Fibroblast of lung (primary cell): ENCODE results near the gene XCR1.

Experiments used
- EZH2 ChIP-seq: IDR thresholded peaks from 2 replicates; pipeline ENCODE4 v1.5.1; 2012; ENCODE audit warnings: low read length, control low read depth, mild to moderate bottlenecking; ENCODE audit errors: missing control alignments
- TF ChIP-seq, protein P1 (sequence below), 2 donors: IDR thresholded peaks in 1 of 2; conservative IDR thresholded peaks in 1 of 2; 1 replicate in 1 of 2; 2 replicates in 1 of 2; pipeline ENCODE4 v1.5.1; 2011 to 2012; ENCODE audit warnings: low read length in 2 of 2, control low read depth in 1 of 2, inconsistent platforms in 1 of 2, low read depth in 1 of 2, mild to moderate bottlenecking in 1 of 2

DNA sequence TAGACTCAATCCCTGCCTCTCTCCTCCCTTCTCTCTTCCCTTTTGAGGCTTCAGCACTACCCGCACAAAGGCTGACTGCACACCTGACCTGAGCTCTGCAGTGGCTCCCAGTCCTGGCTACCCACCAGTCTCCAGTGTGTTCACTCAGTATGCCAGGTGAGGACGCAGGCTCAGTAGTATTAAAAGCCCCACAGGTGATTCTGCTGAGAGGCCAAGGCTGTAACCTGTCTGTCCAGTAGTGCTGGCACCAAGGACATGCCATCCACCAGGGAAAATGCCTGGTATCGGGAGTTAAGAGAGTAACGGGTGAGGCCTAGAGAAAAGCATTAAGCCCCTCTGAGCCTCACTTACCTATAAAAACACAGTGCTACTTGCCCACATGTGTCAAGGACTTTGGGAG is 52.6 kb downstream of the XCR1 start:
- TF ChIP-seq, protein P1, sequence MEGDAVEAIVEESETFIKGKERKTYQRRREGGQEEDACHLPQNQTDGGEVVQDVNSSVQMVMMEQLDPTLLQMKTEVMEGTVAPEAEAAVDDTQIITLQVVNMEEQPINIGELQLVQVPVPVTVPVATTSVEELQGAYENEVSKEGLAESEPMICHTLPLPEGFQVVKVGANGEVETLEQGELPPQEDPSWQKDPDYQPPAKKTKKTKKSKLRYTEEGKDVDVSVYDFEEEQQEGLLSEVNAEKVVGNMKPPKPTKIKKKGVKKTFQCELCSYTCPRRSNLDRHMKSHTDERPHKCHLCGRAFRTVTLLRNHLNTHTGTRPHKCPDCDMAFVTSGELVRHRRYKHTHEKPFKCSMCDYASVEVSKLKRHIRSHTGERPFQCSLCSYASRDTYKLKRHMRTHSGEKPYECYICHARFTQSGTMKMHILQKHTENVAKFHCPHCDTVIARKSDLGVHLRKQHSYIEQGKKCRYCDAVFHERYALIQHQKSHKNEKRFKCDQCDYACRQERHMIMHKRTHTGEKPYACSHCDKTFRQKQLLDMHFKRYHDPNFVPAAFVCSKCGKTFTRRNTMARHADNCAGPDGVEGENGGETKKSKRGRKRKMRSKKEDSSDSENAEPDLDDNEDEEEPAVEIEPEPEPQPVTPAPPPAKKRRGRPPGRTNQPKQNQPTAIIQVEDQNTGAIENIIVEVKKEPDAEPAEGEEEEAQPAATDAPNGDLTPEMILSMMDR (conservative IDR thresholded peaks at IDR 0.05 in 1 of 2, IDR thresholded peaks at IDR 0.05 in 1 of 2; ENCODE audit: low read depth in 1 of 2, low read length in 2 of 2), result no peak
- no peak for TF ChIP-seq EZH2
